Neutrophil (primary cell): ENCODE data around the gene CMTM8.
A peak's percentile ranks its signal among the peaks of the same experiment; 100 is the strongest.

Experiments used
- H3K27ac ChIP-seq: fragments of 200-600 bp; sonication (generic); 2 replicates; pipeline ENCODE4 v1.5.1; 2016; ENCODE audit warnings: mild to moderate bottlenecking, moderate library complexity
- H3K27me3 ChIP-seq: fragments of 200-600 bp; sonication (generic); 2 replicates; pipeline ENCODE4 v1.6.0; 2016; ENCODE audit warnings: mild to moderate bottlenecking
- H3K36me3 ChIP-seq: fragments of 200-600 bp; sonication (generic); 2 replicates; pipeline ENCODE4 v1.5.1; 2017
- H3K4me1 ChIP-seq, 2 experiments: fragments of 200-600 bp in 1 of 2; sonication (generic) in 1 of 2; 1 replicate in 1 of 2; 2 replicates in 1 of 2; pipeline versions ENCODE4 v1.5.1 to v1.6.1; 2013 to 2016; ENCODE audit warnings: low read depth in 1 of 2, low read length in 1 of 2, mild to moderate bottlenecking in 1 of 2, moderate library complexity in 1 of 2; ENCODE audit not compliant: control insufficient read depth in 1 of 2, insufficient read depth in 1 of 2
- H3K4me3 ChIP-seq, 2 experiments: fragments of 200-600 bp in 1 of 2; sonication (generic) in 1 of 2; 1 replicate in 1 of 2; 2 replicates in 1 of 2; pipeline ENCODE4 v1.5.1; 2013 to 2016; ENCODE audit warnings: low read depth in 1 of 2, low read length in 1 of 2, mild to moderate bottlenecking in 1 of 2, moderate library complexity in 1 of 2
- H3K9me3 ChIP-seq: fragments of 200-600 bp; sonication (generic); 2 replicates; pipeline ENCODE4 v1.5.1; 2016
- TF ChIP-seq, protein P1 (sequence below): fragments of 200-600 bp; sonication (generic); IDR thresholded peaks from 2 replicates; pipeline ENCODE4 v1.5.1; 2016; ENCODE audit warnings: antibody characterized with exemption

Gene CMTM8

DNA sequence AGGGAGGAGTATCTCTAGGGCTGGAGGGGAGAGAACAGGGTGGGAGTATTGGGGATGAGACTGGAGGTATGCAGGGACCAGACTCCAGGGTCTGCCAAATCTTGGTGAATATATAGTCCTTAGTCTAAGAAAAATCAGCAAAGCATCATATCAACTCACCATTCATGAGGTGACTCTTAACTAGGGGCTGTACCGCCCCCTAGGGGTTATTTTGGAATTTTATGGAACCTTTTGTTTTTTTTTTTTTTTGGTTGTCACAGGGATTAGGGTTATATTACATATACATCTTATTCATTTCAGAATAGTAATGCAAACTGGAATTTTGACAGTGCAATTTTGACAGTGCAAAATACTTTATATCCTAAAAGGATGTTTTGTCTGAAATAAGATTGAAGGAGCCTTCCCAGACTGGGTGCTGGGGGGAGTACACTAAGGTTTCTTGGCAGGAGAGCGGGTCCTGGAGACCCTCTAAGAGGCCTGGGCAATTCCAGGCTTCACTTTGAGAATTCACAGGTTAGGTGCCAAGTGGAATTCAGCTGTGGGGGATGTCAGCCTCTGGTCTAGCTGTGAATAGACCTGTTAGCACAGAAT, 160.6 kb downstream of the CMTM8 start:
- H3K4me1 ChIP-seq, result peaks cover 72 to 78% of the 10 kb centered on the region in 2 experiments
- no peaks in the 10 kb centered on the region for H3K36me3 ChIP-seq
- peak overlapping the region; percentile 77 for H3K27ac ChIP-seq
- H3K27me3 ChIP-seq, result no peaks in the 10 kb centered on the region
- TF ChIP-seq, protein P1, sequence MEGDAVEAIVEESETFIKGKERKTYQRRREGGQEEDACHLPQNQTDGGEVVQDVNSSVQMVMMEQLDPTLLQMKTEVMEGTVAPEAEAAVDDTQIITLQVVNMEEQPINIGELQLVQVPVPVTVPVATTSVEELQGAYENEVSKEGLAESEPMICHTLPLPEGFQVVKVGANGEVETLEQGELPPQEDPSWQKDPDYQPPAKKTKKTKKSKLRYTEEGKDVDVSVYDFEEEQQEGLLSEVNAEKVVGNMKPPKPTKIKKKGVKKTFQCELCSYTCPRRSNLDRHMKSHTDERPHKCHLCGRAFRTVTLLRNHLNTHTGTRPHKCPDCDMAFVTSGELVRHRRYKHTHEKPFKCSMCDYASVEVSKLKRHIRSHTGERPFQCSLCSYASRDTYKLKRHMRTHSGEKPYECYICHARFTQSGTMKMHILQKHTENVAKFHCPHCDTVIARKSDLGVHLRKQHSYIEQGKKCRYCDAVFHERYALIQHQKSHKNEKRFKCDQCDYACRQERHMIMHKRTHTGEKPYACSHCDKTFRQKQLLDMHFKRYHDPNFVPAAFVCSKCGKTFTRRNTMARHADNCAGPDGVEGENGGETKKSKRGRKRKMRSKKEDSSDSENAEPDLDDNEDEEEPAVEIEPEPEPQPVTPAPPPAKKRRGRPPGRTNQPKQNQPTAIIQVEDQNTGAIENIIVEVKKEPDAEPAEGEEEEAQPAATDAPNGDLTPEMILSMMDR, result no peak
- H3K9me3 ChIP-seq, result no peaks in the 10 kb centered on the region
- peak overlapping the region; percentile 48 to 49 for H3K4me3 ChIP-seq

DNA sequence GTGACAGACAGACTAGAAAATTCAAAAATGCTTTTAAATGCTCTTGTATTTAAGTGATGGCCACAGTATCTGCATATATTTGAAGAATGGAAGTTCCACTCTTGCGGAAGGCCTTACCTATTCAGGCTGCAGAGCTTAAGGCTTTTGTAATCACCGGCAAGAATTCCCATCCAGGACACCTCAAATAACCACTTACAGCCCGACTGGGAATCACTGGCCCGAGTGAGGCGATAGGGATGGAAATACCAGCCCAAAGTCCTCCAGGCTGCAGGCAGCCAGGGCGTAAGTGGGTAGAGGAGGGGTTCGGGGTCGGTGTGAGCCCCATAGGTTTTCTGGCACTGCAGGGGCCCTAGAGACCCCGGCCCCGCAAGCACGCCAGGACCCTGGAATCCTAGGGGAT, 162.6 kb downstream of the CMTM8 start:
- H3K27me3 ChIP-seq, result no peaks in the 10 kb centered on the region
- no peaks in the 10 kb centered on the region for H3K9me3 ChIP-seq
- peak overlapping the region; percentile 87 for H3K27ac ChIP-seq
- peaks cover 7% of the 10 kb centered on the region for H3K36me3 ChIP-seq
- TF ChIP-seq, protein P1, result no peak
- H3K4me1 ChIP-seq, result peaks cover 78 to 82% of the 10 kb centered on the region in 2 experiments
- peak overlapping the region; percentile 60 to 71 for H3K4me3 ChIP-seq

DNA sequence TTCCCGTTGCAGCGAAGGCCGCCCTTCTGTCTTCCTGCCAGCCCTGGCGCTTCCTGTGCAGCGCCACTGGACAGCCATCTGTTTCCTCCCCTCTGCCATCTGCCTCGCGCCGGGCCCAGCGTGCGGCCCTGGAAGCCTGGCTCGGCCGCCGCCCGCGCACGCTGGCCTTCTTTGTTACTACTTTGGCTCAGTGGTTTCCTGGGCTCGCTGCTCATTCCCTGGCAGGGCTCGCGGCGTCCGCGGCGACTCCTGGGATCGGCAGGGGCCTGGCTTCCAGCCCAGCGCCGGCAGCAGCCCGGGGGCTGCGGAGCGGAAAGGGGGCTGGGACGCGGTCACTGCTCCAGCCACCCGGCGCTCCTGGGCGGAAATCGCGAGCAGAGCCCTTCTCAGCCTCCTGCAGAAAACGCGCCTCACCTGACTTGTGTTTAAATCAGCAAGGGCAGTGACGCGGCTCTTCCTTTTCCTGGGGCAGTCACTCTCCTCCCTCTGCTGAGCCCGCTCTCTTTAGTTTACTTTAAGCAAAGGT, 163.1 kb downstream of the CMTM8 start:
- Histone ChIP-seq H3K4me3 (peak overlapping the region; percentile 60 to 71), H3K9me3 (no peaks in the 10 kb centered on the region), H3K27ac (peak overlapping the region; percentile 87), H3K36me3 (peaks cover 7% of the 10 kb centered on the region), H3K4me1 (peaks cover 82 to 84% of the 10 kb centered on the region in 2 experiments), H3K27me3 (no peaks in the 10 kb centered on the region)
- TF ChIP-seq, protein P1, result no peak

DNA sequence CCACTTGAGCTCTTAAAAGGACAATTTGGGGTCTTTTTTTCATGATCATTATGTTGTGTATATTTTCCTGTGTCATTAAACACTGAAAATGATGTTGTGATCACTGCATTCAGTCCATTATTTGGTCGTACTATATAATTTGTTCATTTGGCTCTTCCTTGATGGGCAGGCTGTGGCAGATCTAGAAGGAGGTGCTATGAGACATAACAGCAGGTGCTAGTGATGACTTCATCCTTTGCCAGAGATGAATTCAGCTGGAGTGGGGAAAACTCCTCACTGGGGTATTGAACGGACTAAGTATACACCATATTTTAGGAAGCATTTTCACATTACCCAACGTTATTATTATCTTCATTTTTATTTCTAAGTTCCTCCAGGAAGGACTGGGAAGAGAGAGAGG, 165.2 kb downstream of the CMTM8 start:
- Histone ChIP-seq H3K4me1 (peaks cover 91 to 92% of the 10 kb centered on the region in 2 experiments), H3K27me3 (no peaks in the 10 kb centered on the region), H3K4me3 (no peak overlapping the region), H3K9me3 (no peaks in the 10 kb centered on the region), H3K36me3 (peaks cover 7% of the 10 kb centered on the region), H3K27ac (peak overlapping the region; percentile 87)
- TF ChIP-seq, protein P1, result no peak

DNA sequence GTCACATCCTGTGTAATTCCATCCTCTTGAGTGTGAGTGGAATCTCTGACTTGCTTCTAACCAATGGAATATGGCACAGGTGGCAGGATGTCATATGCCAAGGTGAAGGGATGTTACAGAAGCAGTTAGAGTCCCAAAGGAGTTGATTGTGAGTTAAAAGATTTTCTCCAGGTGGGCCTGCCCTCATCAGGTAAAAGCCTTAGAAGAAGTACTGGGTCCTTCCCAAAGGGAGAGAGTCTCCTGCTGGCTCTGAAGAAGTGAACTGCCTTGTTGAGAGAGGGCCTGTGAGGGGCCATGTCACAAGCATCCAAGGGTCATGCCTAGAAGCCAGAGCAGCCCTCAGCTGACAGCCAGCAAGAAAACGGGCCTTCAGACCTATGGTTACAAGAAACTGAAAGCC, 166.2 kb downstream of the CMTM8 start:
- Histone ChIP-seq H3K27me3 (no peaks in the 10 kb centered on the region), H3K9me3 (no peaks in the 10 kb centered on the region), H3K36me3 (peaks cover 7% of the 10 kb centered on the region), H3K4me3 (no peak overlapping the region), H3K27ac (peak overlapping the region; percentile 90), H3K4me1 (peaks cover 91 to 93% of the 10 kb centered on the region in 2 experiments)
- TF ChIP-seq, protein P1, result no peak
